Stimulated activated CD8-positive, alpha-beta memory T cell treated with anti-CD3 and anti-CD28 coated beads, Interleukin-15, amount 100 ng/mL, for 1 hour (primary cell): ENCODE measurements around the gene ME3.
"Not testable (repeated sequence)": the region's sequence is repeated elsewhere in the genome, so short reads cannot be mapped to it uniquely, and the experiment has no call there.

Source experiments
- DNase-seq: peaks from one replicate; pipeline ENCODE4 v3.0.0-alpha.2; 2020; ENCODE audit warnings: low read depth

Gene ME3

GRCh38 chr11:86558841-86559240 lies 113.6 kb downstream of the ME3 start:
- no peak for DNase-seq

- no peak for DNase-seq
Observed at GRCh38 chr11:86558207-86558606, 114.2 kb downstream of the ME3 start.

GRCh38 chr11:86555866-86556265 lies 116.5 kb downstream of the ME3 start:
- no peak for DNase-seq

- DNase-seq = no peak
Observed at GRCh38 chr11:86555401-86555800, 117.0 kb downstream of the ME3 start.

GRCh38 chr11:86553265-86553664 lies 119.2 kb downstream of the ME3 start:
- DNase-seq = no peak

GRCh38 chr11:86551288-86552092 lies 120.9 kb downstream of the ME3 start:
- DNase-seq = no peak

GRCh38 chr11:86550757-86551156 lies 121.7 kb downstream of the ME3 start:
- no peak for DNase-seq

GRCh38 chr11:86548271-86548917 lies 124.0 kb downstream of the ME3 start:
- DNase-seq = no peak

GRCh38 chr11:86547727-86548126 lies 124.7 kb downstream of the ME3 start:
- DNase-seq = no peak

- DNase-seq = not testable (repeated sequence)
Observed at GRCh38 chr11:86541299-86541698, 131.1 kb downstream of the ME3 start.

GRCh38 chr11:86538223-86538548 lies 134.2 kb downstream of the ME3 start:
- no peak for DNase-seq

- no peak for DNase-seq
Observed at GRCh38 chr11:86537541-86538222, 134.7 kb downstream of the ME3 start.

- no peak for DNase-seq
Observed at GRCh38 chr11:86535773-86536172, 136.6 kb downstream of the ME3 start.

GRCh38 chr11:86524620-86525352 lies 147.6 kb downstream of the ME3 start:
- DNase-seq = no peak

- DNase-seq = no peak
Observed at GRCh38 chr11:86523738-86524619, 148.4 kb downstream of the ME3 start.

GRCh38 chr11:86522512-86522911 lies 149.9 kb downstream of the ME3 start:
- DNase-seq = not testable (repeated sequence)

GRCh38 chr11:86519064-86519911 lies 153.1 kb downstream of the ME3 start:
- DNase-seq = no peak

- no peak for DNase-seq
Observed at GRCh38 chr11:86518211-86518610, 154.2 kb downstream of the ME3 start.

GRCh38 chr11:86517557-86517956 lies 154.9 kb downstream of the ME3 start:
- DNase-seq = no peak

- no peak for DNase-seq
Observed at GRCh38 chr11:86515297-86516094, 156.9 kb downstream of the ME3 start.
